Measurements from ENCODE around the gene SMIM24. TPM values are rescaled to one million over a fixed set of nuclear protein-coding genes. Genes with fewer than 3 reads are reported as not detected.
"Not testable (repeated sequence)": the region's sequence is repeated elsewhere in the genome, so short reads cannot be mapped to it uniquely, and the experiment has no call there.

Gene SMIM24
- total RNA-seq, 1 donor from 2014 or later = not detected

GRCh38 chr19:3433805-3434540 lies 46.4 kb downstream of the SMIM24 start:
- DNase-seq = no peak

GRCh38 chr19:3433313-3433712 lies 47.0 kb downstream of the SMIM24 start:
- no peak for DNase-seq

GRCh38 chr19:3431760-3432397 lies 48.4 kb downstream of the SMIM24 start:
- no peak for DNase-seq

- DNase-seq = not testable (repeated sequence)
Observed at GRCh38 chr19:3430366-3430680, 50.0 kb downstream of the SMIM24 start.

- no peak for DNase-seq
Observed at GRCh38 chr19:3426433-3426832, 53.9 kb downstream of the SMIM24 start.

Small RNA genes lying within 50 kb of the gene (small RNA-seq; reads per million reads assigned to genes)
- gene RF00212 (ENCODE audit: low replicate concordance) = not detected

Other genes starting within 250 kb of the SMIM24 start
- gene NFIC, start 113.9 kb downstream of the SMIM24 start, total RNA-seq = 70.0 TPM
- gene SMIM44, start 2.9 kb upstream of the SMIM24 start, total RNA-seq = not detected
- 15.8 TPM for gene DOHH, start 20.1 kb upstream of the SMIM24 start, total RNA-seq
- 47.2 TPM for gene FZR1, start 25.8 kb upstream of the SMIM24 start, total RNA-seq
- not detected for gene TEKTIP1, start 58.6 kb upstream of the SMIM24 start, total RNA-seq
- 20.6 TPM for gene MFSD12, start 77.1 kb upstream of the SMIM24 start, total RNA-seq
- gene HMG20B, start 92.4 kb upstream of the SMIM24 start, total RNA-seq = 34.7 TPM
- 0.21 TPM for gene GIPC3, start 105.0 kb upstream of the SMIM24 start, total RNA-seq
- gene TBXA2R, start 126.3 kb upstream of the SMIM24 start, total RNA-seq = 2.4 TPM
- gene CACTIN, start 146.3 kb upstream of the SMIM24 start, total RNA-seq = 23.2 TPM
- gene PIP5K1C, start 219.9 kb upstream of the SMIM24 start, total RNA-seq = 20.7 TPM
- 5.4 TPM for gene TJP3, start 227.9 kb upstream of the SMIM24 start, total RNA-seq

Data from tongue (tissue), 3 donors.